ENCODE data around the gene DQX1. TPM values are rescaled to one million over a fixed set of nuclear protein-coding genes. Genes with fewer than 3 reads are reported as not detected.

Gene DQX1
- total RNA-seq, 1 experiment from 2014 or later: 1.3 TPM

GRCh38 chr2:74548900-74549826 lies 23.1 kb upstream of the DQX1 start (continued):
- no peak for TF ChIP-seq AFF4 (CRISPR knock-in tag; IDR thresholded peaks at IDR 0.05; ENCODE audit: borderline replicate concordance)
- TF ChIP-seq GRHL2 (CRISPR knock-in tag; IDR thresholded peaks at IDR 0.05; ENCODE audit: insufficient replicate concordance, severe bottlenecking): no peak
- peak; percentile 74; the same call in 1 of the 2 replicates for TF ChIP-seq FOXK1 (CRISPR knock-in tag; IDR thresholded peaks at IDR 0.05)
- no peak for TF ChIP-seq ZNF512 (CRISPR knock-in tag; IDR thresholded peaks at IDR 0.05; ENCODE audit: borderline replicate concordance)
- peak; percentile 16; the same call in 1 of the 2 replicates for TF ChIP-seq CREM (CRISPR knock-in tag; IDR thresholded peaks at IDR 0.05)
- TF ChIP-seq KAT7 (CRISPR knock-in tag; IDR thresholded peaks at IDR 0.05; ENCODE audit: borderline replicate concordance): 0 out of 2 replicates have a peak, but pooled peaks have one; percentile 65
- TF ChIP-seq USF1 (CRISPR knock-in tag; IDR thresholded peaks at IDR 0.05): peak; percentile 77
- peak; percentile 97 for TF ChIP-seq MAX (CRISPR knock-in tag; IDR thresholded peaks at IDR 0.05)
- TF ChIP-seq E2F4 (CRISPR knock-in tag; IDR thresholded peaks at IDR 0.05; ENCODE audit: borderline replicate concordance, low read depth): no peak
- no peak for TF ChIP-seq MYBL2 (CRISPR knock-in tag; IDR thresholded peaks at IDR 0.05)
- no peak for TF ChIP-seq MLX (CRISPR knock-in tag; IDR thresholded peaks at IDR 0.05)
- TF ChIP-seq NFYB (CRISPR knock-in tag; conservative IDR thresholded peaks at IDR 0.05; ENCODE audit: low read depth): no peak
- no peak for TF ChIP-seq NR2C2 (CRISPR knock-in tag; IDR thresholded peaks at IDR 0.05)
- no peak for TF ChIP-seq NR3C1 (CRISPR knock-in tag; conservative IDR thresholded peaks at IDR 0.05; ENCODE audit: low read depth)
- TF ChIP-seq PRRX2 (CRISPR knock-in tag; IDR thresholded peaks at IDR 0.05): no peak
- peak; percentile 85 for TF ChIP-seq TEAD1 (CRISPR knock-in tag; IDR thresholded peaks at IDR 0.05)
- TF ChIP-seq ELF4 (CRISPR knock-in tag; IDR thresholded peaks at IDR 0.05; ENCODE audit: low read depth): no peak
- TF ChIP-seq ZNF281 (CRISPR knock-in tag; IDR thresholded peaks at IDR 0.05): peak; percentile 31; the same call in 1 of the 2 replicates
- TF ChIP-seq FOXP4 (CRISPR knock-in tag; IDR thresholded peaks at IDR 0.05): peak; percentile 70; the same call in 1 of the 2 replicates
- TF ChIP-seq ZMAT4 (CRISPR knock-in tag; IDR thresholded peaks at IDR 0.05): no peak
- peak; percentile 43; the same call in 1 of the 2 replicates for TF ChIP-seq ZNF232 (CRISPR knock-in tag; IDR thresholded peaks at IDR 0.05)
- no peak for TF ChIP-seq JUN (CRISPR knock-in tag; IDR thresholded peaks at IDR 0.05)

Measured in WTC11 (cell line).